Keratinocyte (primary cell): ENCODE results near the gene SUPT20HL2.

Experiments
- EZH2 ChIP-seq: IDR thresholded peaks from one replicate; pipeline ENCODE4 v1.6.1; 2012; ENCODE audit warnings: inconsistent platforms, mild to moderate bottlenecking, low read length, moderate library complexity
- TF ChIP-seq, protein P1 (sequence below), 3 experiments: IDR thresholded peaks in 1 of 3; conservative IDR thresholded peaks in 1 of 3; optimal IDR thresholded peaks in 1 of 3; 2 replicates in 2 of 3; 3 replicates in 1 of 3; pipeline versions ENCODE3 to v1.5.1; 2011; ENCODE audit warnings: low read length in 3 of 3, mild to moderate bottlenecking in 3 of 3, moderate library complexity in 2 of 3, control low read depth in 1 of 3, inconsistent platforms in 1 of 3; ENCODE audit not compliant: insufficient read depth in 2 of 3; ENCODE audit errors: extremely low read depth in 1 of 3

DNA sequence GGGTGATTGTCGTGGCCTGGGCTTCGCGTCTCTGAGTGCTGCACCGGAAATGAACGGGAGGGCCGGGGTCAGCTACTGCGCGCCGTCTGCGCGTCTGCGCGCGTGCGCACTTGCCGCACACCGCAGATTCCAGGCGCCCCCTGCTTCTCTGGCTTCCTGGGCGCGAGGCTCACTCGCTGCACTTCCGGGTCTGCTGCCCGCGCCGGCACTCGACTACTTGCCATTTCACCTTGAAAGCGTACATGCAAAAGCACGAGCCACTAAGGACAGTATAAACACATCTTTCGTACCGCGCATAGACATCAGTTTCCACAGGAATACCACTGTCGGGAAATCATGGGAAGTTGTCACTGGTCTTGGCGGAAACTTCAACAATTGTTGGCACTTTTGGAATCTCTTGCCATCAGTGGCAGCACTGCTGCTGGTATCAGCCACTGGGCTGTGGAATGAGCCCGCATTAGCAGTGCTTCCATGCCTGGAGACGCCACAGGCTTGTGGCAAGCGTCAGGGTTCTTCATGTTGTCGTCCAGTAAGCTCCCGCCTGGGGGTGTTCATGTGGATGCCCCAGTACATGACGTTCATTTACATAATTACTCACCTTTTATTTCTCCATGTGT lies at the start of gene SUPT20HL2:
- TF ChIP-seq, protein P1, sequence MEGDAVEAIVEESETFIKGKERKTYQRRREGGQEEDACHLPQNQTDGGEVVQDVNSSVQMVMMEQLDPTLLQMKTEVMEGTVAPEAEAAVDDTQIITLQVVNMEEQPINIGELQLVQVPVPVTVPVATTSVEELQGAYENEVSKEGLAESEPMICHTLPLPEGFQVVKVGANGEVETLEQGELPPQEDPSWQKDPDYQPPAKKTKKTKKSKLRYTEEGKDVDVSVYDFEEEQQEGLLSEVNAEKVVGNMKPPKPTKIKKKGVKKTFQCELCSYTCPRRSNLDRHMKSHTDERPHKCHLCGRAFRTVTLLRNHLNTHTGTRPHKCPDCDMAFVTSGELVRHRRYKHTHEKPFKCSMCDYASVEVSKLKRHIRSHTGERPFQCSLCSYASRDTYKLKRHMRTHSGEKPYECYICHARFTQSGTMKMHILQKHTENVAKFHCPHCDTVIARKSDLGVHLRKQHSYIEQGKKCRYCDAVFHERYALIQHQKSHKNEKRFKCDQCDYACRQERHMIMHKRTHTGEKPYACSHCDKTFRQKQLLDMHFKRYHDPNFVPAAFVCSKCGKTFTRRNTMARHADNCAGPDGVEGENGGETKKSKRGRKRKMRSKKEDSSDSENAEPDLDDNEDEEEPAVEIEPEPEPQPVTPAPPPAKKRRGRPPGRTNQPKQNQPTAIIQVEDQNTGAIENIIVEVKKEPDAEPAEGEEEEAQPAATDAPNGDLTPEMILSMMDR (optimal IDR thresholded peaks at IDR 0.05 in 1 of 3, IDR thresholded peaks at IDR 0.05 in 1 of 3, conservative IDR thresholded peaks at IDR 0.05 in 1 of 3; ENCODE audit: extremely low read depth in 1 of 3, insufficient read depth in 2 of 3, low read length in 3 of 3): no peak
- TF ChIP-seq EZH2: no peak
